OCI-M2 (cell line): ENCODE results near the gene PHKG2.

Experiments
- DNase-seq: peaks from one replicate; lab custom pipeline; 2025; ENCODE audit not compliant: unreplicated experiment; lab: John Stamatoyannopoulos, UW

The PHKG2 gene

GRCh38 chr16:30793508-30794069 lies 45.4 kb downstream of the PHKG2 start:
- no peak for DNase-seq

DNA sequence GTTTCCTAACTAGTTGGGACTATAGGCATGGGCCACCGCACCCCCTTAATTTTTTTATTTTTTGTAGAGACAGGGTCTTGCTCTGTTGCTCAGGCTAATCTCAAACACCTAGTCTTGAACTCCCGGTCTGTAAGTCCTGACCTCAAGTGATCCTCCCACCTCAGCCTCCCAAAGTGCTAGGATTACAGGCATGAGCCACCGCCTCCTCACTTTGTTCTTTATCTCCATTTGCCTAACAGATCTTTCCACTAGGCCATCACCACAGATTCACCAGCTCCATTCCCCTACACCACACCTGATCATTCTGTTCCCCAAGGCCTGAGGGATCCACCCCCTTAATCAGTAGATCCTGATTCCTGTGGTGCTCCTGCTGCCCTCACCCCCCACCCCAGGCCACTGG lies 46.4 kb downstream of the PHKG2 start:
- DNase-seq, result no peak

DNA sequence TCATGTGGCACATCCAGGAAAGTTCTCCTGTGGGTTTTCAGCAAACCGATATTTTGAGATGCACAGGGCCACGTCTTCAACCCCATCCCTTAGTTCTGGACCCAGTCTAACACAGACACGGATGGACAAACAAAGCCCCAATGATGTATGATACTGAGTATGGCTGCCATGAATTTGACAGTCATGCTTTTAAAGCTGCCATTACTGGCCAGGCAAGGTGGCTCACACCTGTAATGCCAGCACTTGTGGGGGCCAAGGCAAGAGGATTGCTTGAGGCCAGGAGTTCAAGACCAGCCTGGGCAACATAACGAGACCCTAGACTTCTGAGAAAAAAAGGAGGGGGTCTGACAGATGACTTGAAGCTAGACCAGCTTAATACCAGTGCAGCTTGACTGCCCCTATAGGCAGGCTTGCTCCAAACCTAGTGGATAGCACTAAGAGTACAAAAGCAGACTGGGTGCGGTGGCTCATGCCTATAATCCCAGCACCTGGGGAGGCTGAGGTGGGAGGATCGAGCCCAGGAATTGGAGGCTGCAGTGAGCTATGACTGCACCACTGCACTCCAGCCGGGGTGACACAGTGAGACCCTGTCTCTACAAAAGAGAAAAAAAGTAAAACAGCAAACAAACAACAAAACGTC lies 49.6 kb downstream of the PHKG2 start:
- no peak for DNase-seq
